A549 treated with RU486 at 1 μM for 4 hours (cell line): ENCODE measurements around the gene PERP. TPM values are rescaled to one million over a fixed set of nuclear protein-coding genes. Genes with fewer than 3 reads are reported as not detected.

ENCODE experiments used
- total RNA-seq: library from RNA; stranded (reverse); fragments of 200-300 nt; extraction: Qiagen RNA extraction; gene quantifications from 5 replicates; pipeline ENCODE4 v1.2.3, GENCODE V29; 2022; ENCODE audit warnings: low read depth

Gene PERP
- total RNA-seq, result 49.6 to 87.5 TPM (median 86.2 TPM) in 5 replicates

DNA sequence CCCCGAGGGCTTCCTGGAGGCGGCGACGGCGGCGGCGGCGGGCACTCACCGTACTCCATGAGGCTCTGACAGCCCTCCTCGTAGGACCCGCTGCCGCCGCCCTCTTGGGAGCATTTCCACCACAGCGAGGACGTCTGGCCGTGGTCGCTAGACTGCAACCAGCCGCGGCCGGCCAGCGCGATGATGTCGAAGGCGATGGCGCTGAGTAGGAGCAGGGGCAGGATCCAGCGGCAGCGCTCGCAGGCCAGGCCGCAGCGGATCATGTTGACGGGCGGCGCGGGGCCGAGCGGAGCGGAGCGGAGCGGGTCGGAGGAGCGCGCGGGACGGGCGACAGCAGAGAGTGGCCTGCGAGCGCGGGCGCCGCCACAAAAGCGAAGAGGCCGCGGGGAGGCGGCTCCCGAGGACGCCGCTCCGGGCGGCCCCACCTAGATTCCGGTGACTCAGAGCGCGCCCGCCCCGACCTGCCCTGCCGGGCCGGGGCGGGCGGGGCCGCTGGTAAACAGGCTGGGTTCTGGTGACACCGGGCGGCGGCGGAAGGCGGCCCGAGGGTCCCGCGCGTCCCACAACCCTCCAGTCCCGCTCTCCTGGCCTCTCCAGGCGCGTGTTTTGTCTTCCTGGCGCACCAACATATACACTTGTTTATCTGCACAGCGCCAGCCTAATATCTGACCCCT is at the start of gene PERP:
PERP (minus strand) TSS at position 342 of the 674 bp plus-strand sequence; CDS start at position 263, 79 bp downstream.

Other genes with a start within 250 kb of the PERP start
- gene TNFAIP3, start 240.2 kb downstream of the PERP start, total RNA-seq, result 11.3 to 19.9 TPM (median 12.3 TPM) in 5 replicates
- gene ARFGEF3, start 54.5 kb upstream of the PERP start, total RNA-seq, result 0.33 to 0.61 TPM (median 0.56 TPM) in 5 replicates
- gene PBOV1, start 111.1 kb upstream of the PERP start, total RNA-seq, result not detected in 5 replicates